ENCODE measurements around the gene HNRNPLL.

HNRNPLL gene

GRCh38 chr2:38523728-38524437 is 78.8 kb downstream of the HNRNPLL start:
- CTCF ChIA-PET, result interaction anchor here (0.6 kb wide), 2 partner anchors 9 to 469 kb away, joined by 3 read pairs; no protein-coding TSS in a partner anchor
- no peak overlapping the region for H3K27ac ChIP-seq
- no peak; the same call in 1 of the 2 replicates for TF ChIP-seq CTCF (conservative IDR thresholded peaks at IDR 0.05; ENCODE audit: low read depth)
- DNase-seq (ENCODE audit: low spot score), result no peak
- POLR2A ChIA-PET (ENCODE audit: low non-redundant PET), result no interaction called here

GRCh38 chr2:38522754-38523349 is 79.9 kb downstream of the HNRNPLL start:
- ChIA-PET CTCF (interaction anchor here (0.6 kb wide), 2 partner anchors 9 to 10 kb away, joined by 3 to 5 read pairs; no protein-coding TSS in a partner anchor), POLR2A (ENCODE audit: low non-redundant PET) (no interaction called here)
- TF ChIP-seq CTCF (conservative IDR thresholded peaks at IDR 0.05; ENCODE audit: low read depth), result no peak
- no peak for DNase-seq (ENCODE audit: low spot score)
- H3K27ac ChIP-seq, result no peak overlapping the region

- no peak overlapping the region for H3K27ac ChIP-seq
- ChIA-PET POLR2A (ENCODE audit: low non-redundant PET) (no interaction called here), CTCF (no interaction called here)
- TF ChIP-seq CTCF (conservative IDR thresholded peaks at IDR 0.05; ENCODE audit: low read depth), result no peak
- no peak for DNase-seq (ENCODE audit: low spot score)
Measured at GRCh38 chr2:38521835-38522234, 80.9 kb downstream of the HNRNPLL start.

- POLR2A ChIA-PET (ENCODE audit: low non-redundant PET), result no interaction called here
- CTCF ChIA-PET, result no interaction called here
Measured at GRCh38 chr2:38517284-38517683, 85.4 kb downstream of the HNRNPLL start.

GRCh38 chr2:38516526-38516925 is 86.2 kb downstream of the HNRNPLL start:
- ChIA-PET CTCF (interaction anchor here (0.6 kb wide), 1 partner anchor 474 kb away, joined by 5 read pairs; no protein-coding TSS in a partner anchor), POLR2A (ENCODE audit: low non-redundant PET) (no interaction called here)
- no peak for DNase-seq (ENCODE audit: low spot score)
- H3K27ac ChIP-seq, result no peak overlapping the region
- TF ChIP-seq CTCF (conservative IDR thresholded peaks at IDR 0.05; ENCODE audit: low read depth), result no peak

More at GRCh38 chr2:38517284-38517683, 85.4 kb downstream of the HNRNPLL start:
- H3K27ac ChIP-seq, result no peak overlapping the region
- DNase-seq (ENCODE audit: low spot score), result no peak
- no peak for TF ChIP-seq CTCF (conservative IDR thresholded peaks at IDR 0.05; ENCODE audit: low read depth)

GRCh38 chr2:38516122-38516521 is 86.6 kb downstream of the HNRNPLL start:
- TF ChIP-seq CTCF (conservative IDR thresholded peaks at IDR 0.05; ENCODE audit: low read depth), result no peak
- DNase-seq (ENCODE audit: low spot score), result no peak
- ChIA-PET CTCF (interaction anchor here (0.6 kb wide), 1 partner anchor 474 kb away, joined by 5 read pairs; no protein-coding TSS in a partner anchor), POLR2A (ENCODE audit: low non-redundant PET) (no interaction called here)
- no peak overlapping the region for H3K27ac ChIP-seq

Measured in RWPE1 (cell line).